Left ventricle myocardium inferior (tissue), 1 donor: ENCODE data around the gene CGB1. TPM values are rescaled to one million over a fixed set of nuclear protein-coding genes. Genes with fewer than 3 reads are reported as not detected.
"Not testable (repeated sequence)": the region's sequence is repeated elsewhere in the genome, so short reads cannot be mapped to it uniquely, and the experiment has no call there.

Source experiments
- DNase-seq: peaks from one replicate; pipeline ENCODE4 v3.0.0-alpha.2; 2020
- H3K27ac ChIP-seq: fragments of 200-600 bp; replicated peaks from 2 replicates; pipeline ENCODE4 v1.8.0; 2021
- H3K27me3 ChIP-seq: fragments of 200-600 bp; 2 replicates; pipeline ENCODE4 v1.8.0; 2021; ENCODE audit warnings: low read depth
- H3K36me3 ChIP-seq: fragments of 200-600 bp; 2 replicates; pipeline ENCODE4 v1.8.0; 2021
- H3K4me1 ChIP-seq: fragments of 200-600 bp; 2 replicates; pipeline ENCODE4 v1.8.0; 2021
- H3K4me3 ChIP-seq: fragments of 200-600 bp; 2 replicates; pipeline ENCODE4 v1.8.0; 2021; ENCODE audit warnings: mild to moderate bottlenecking, moderate library complexity
- H3K9me3 ChIP-seq: fragments of 200-600 bp; replicated peaks from 2 replicates; pipeline ENCODE4 v1.8.0; 2021
- intact Hi-C: fragments of 100-400 bp; cut with micrococcal nuclease; formaldehyde crosslinking; loops from one replicate; pipeline ENCODE4 v1.11.0; 2022
- total RNA-seq: library from RNA; stranded (reverse); fragmentation: NEBNext Ultra II Directional; extraction: Animal tissue kit (Norgen Biotek cat#: 25700); gene quantifications from one replicate; pipeline ENCODE4 v1.2.1, GENCODE V29; 2021
- TF ChIP-seq, protein P1 (sequence below): fragments of 200-600 bp; IDR thresholded peaks from 2 replicates; pipeline ENCODE4 v1.8.0; 2021; ENCODE audit warnings: antibody characterized with exemption, mild to moderate bottlenecking, borderline replicate concordance
- donor health status: DM: no; HTN: yes; CAD: no; lungs with severe emphysema.

CGB1 gene
- total RNA-seq, 1 donor from 2014 or later: not detected

DNA sequence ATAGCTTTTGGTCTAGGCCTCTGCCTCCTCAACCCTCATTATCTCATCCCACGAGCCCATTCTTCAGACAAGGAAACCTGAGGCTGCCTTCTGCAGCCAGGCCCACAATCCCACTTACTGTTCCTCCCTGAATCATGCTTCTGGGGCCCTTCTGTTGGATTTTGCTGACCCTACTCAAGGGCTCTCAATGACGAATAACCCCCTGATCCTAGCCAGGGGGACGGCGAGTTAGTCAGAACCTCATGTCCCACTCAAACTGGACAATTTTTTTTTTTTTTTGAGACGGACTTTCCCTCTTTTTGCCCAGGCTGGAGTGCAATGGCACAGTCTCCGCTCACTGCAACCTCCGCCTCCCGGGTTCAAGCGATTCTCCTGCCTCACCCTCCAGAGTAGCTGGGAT is 14.6 kb downstream of the CGB1 start:
- Histone ChIP-seq H3K36me3 (no peaks in the 10 kb centered on the region), H3K4me3 (no peak overlapping the region), H3K9me3 (no peaks in the 10 kb centered on the region), H3K27ac (no peak overlapping the region), H3K4me1 (peaks cover 26% of the 10 kb centered on the region), H3K27me3 (peaks cover 31% of the 10 kb centered on the region)
- no peak for DNase-seq
- intact Hi-C loops: no loop called here
- TF ChIP-seq, protein P1, sequence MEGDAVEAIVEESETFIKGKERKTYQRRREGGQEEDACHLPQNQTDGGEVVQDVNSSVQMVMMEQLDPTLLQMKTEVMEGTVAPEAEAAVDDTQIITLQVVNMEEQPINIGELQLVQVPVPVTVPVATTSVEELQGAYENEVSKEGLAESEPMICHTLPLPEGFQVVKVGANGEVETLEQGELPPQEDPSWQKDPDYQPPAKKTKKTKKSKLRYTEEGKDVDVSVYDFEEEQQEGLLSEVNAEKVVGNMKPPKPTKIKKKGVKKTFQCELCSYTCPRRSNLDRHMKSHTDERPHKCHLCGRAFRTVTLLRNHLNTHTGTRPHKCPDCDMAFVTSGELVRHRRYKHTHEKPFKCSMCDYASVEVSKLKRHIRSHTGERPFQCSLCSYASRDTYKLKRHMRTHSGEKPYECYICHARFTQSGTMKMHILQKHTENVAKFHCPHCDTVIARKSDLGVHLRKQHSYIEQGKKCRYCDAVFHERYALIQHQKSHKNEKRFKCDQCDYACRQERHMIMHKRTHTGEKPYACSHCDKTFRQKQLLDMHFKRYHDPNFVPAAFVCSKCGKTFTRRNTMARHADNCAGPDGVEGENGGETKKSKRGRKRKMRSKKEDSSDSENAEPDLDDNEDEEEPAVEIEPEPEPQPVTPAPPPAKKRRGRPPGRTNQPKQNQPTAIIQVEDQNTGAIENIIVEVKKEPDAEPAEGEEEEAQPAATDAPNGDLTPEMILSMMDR: no peak

- TF ChIP-seq, protein P1: no peak
- intact Hi-C loops: no loop called here
- no peak overlapping the region for H3K4me3 ChIP-seq
Measured at GRCh38 chr19:49020931-49021895, 15.5 kb downstream of the CGB1 start.

DNA sequence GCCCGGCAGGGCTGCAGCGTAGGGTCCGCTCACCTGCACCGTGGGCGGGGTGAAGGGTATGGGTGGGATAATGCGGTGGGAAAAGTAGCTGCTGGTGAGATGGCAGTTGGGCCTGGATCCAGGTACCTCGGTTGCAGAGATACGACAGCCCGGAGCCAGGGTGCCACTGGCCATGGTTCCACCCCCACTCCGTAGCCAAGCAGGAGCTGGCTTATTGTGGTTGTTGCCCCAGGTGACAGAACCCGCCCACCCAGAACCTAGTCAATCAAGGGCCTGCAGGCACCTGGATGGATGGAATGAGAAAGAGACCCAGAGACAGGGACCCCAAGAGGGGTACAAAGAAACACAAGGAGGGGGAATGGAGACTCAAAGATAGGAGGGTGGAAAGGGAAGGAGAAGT is 16.4 kb downstream of the CGB1 start:
- Histone ChIP-seq H3K4me3 (no peak overlapping the region), H3K4me1 (peaks cover 27% of the 10 kb centered on the region), H3K9me3 (no peaks in the 10 kb centered on the region), H3K27me3 (peaks cover 34% of the 10 kb centered on the region), H3K36me3 (peaks cover 10% of the 10 kb centered on the region), H3K27ac (no peak overlapping the region)
- no peak for DNase-seq
- intact Hi-C loops: no loop called here
- TF ChIP-seq, protein P1: no peak

More at GRCh38 chr19:49020931-49021895, 15.5 kb downstream of the CGB1 start:
- Histone ChIP-seq H3K4me1 (peaks cover 27% of the 10 kb centered on the region), H3K27me3 (peaks cover 34% of the 10 kb centered on the region), H3K9me3 (no peaks in the 10 kb centered on the region), H3K27ac (no peak overlapping the region), H3K36me3 (peaks cover 1% of the 10 kb centered on the region)
- DNase-seq: no peak

- no peaks in the 10 kb centered on the region for H3K9me3 ChIP-seq
- H3K27ac ChIP-seq: no peak overlapping the region
- peaks cover 34% of the 10 kb centered on the region for H3K27me3 ChIP-seq
- intact Hi-C loops: no loop called here
- H3K4me3 ChIP-seq: peak overlapping the region; percentile 63
- peak; percentile 75 for DNase-seq
- H3K36me3 ChIP-seq: peaks cover 19% of the 10 kb centered on the region
- peaks cover 27% of the 10 kb centered on the region for H3K4me1 ChIP-seq
- TF ChIP-seq, protein P1: no peak
Measured at GRCh38 chr19:49019242-49019932, 17.3 kb downstream of the CGB1 start.

GRCh38 chr19:49018388-49019241 is 18.1 kb downstream of the CGB1 start:
- Histone ChIP-seq H3K36me3 (peaks cover 25% of the 10 kb centered on the region), H3K4me3 (peak overlapping the region; percentile 63), H3K27me3 (peaks cover 34% of the 10 kb centered on the region), H3K4me1 (peaks cover 27% of the 10 kb centered on the region)
- DNase-seq, H3K27ac ChIP-seq, H3K9me3 ChIP-seq, intact Hi-C loops: not testable (repeated sequence)
